22Rv1 (cell line): Measurements from ENCODE around the gene STK31.
"Not testable (repeated sequence)": the region's sequence is repeated elsewhere in the genome, so short reads cannot be mapped to it uniquely, and the experiment has no call there.

Experiments used
- H3K27ac ChIP-seq: fragments of 450-650 bp; 2 replicates; pipeline ENCODE4 v1.5.1; 2017
- CTCF ChIP-seq: fragments of 450-650 bp; IDR thresholded peaks from 2 replicates; pipeline ENCODE4 v1.5.1; 2017; ENCODE audit warnings: mild to moderate bottlenecking
- ZFX ChIP-seq: fragments of 450-650 bp; IDR thresholded peaks from 2 replicates; pipeline ENCODE4 v1.6.1; 2017; ENCODE audit warnings: antibody characterized with exemption, borderline replicate concordance

The STK31 gene

GRCh38 chr7:23864973-23865372 is 155.0 kb downstream of the STK31 start:
- no peak overlapping the region for H3K27ac ChIP-seq
- TF ChIP-seq ZFX (no peak), CTCF (no peak)

GRCh38 chr7:23873306-23873705 is 163.3 kb downstream of the STK31 start:
- TF ChIP-seq ZFX, result no peak
- TF ChIP-seq CTCF, result no peak
- no peak overlapping the region for H3K27ac ChIP-seq

GRCh38 chr7:23876526-23876925 is 166.5 kb downstream of the STK31 start:
- H3K27ac ChIP-seq, result not testable (repeated sequence)
